ENCODE data around the gene URI1. TPM values are rescaled to one million over a fixed set of nuclear protein-coding genes. Genes with fewer than 3 reads are reported as not detected.
A peak's percentile ranks its signal among the peaks of the same experiment; 100 is the strongest.
"Not testable (repeated sequence)": the region's sequence is repeated elsewhere in the genome, so short reads cannot be mapped to it uniquely, and the experiment has no call there.

URI1 gene
- polyA plus RNA-seq (ENCODE audit: insufficient read length): 80.9 TPM

GRCh38 chr19:29941828-29942403 lies at the start of gene URI1:
URI1 (plus strand) TSS chr19:29942239; CDS start chr19:29942548, 309 bp downstream.
- peak; percentile 88 for DNase-seq

GRCh38 chr19:29893606-29894284 lies 48.3 kb upstream of the URI1 start:
- DNase-seq: no peak

GRCh38 chr19:29896802-29897201 lies 45.2 kb upstream of the URI1 start:
- DNase-seq: no peak

- no peak for DNase-seq
Observed at GRCh38 chr19:29897466-29897865, 44.6 kb upstream of the URI1 start.

- no peak for DNase-seq
Observed at GRCh38 chr19:29904017-29904416, 38.0 kb upstream of the URI1 start.

GRCh38 chr19:29908963-29909944 lies 32.8 kb upstream of the URI1 start:
- peak; percentile 8 for DNase-seq

- DNase-seq: no peak
Observed at GRCh38 chr19:29914933-29915332, 27.1 kb upstream of the URI1 start.

GRCh38 chr19:29915832-29916231 lies 26.2 kb upstream of the URI1 start:
- not testable (repeated sequence) for DNase-seq

- no peak for DNase-seq
Observed at GRCh38 chr19:29917911-29918310, 24.1 kb upstream of the URI1 start.

GRCh38 chr19:29918891-29919290 lies 23.1 kb upstream of the URI1 start:
- DNase-seq: no peak

- DNase-seq: no peak
Observed at GRCh38 chr19:29922972-29923371, 19.1 kb upstream of the URI1 start.

- no peak for DNase-seq
Observed at GRCh38 chr19:29923653-29924052, 18.4 kb upstream of the URI1 start.

GRCh38 chr19:29926031-29926430 lies 16.0 kb upstream of the URI1 start:
- no peak for DNase-seq

GRCh38 chr19:29926801-29927200 lies 15.2 kb upstream of the URI1 start:
- DNase-seq: no peak

- DNase-seq: peak; percentile 12
Observed at GRCh38 chr19:29927944-29928625, 14.0 kb upstream of the URI1 start.

- no peak for DNase-seq
Observed at GRCh38 chr19:29928831-29929230, 13.2 kb upstream of the URI1 start.

- no peak for DNase-seq
Observed at GRCh38 chr19:29934257-29934656, 7.8 kb upstream of the URI1 start.

- DNase-seq: no peak
Observed at GRCh38 chr19:29934781-29935180, 7.3 kb upstream of the URI1 start.

GRCh38 chr19:29936409-29936808 lies 5.6 kb upstream of the URI1 start:
- DNase-seq: no peak

GRCh38 chr19:29939628-29940027 lies 2.4 kb upstream of the URI1 start:
- no peak for DNase-seq

GRCh38 chr19:29940971-29941585 lies 961 bp upstream of the URI1 start:
- no peak for DNase-seq
